ENCODE data around the gene RARA.

DNA sequence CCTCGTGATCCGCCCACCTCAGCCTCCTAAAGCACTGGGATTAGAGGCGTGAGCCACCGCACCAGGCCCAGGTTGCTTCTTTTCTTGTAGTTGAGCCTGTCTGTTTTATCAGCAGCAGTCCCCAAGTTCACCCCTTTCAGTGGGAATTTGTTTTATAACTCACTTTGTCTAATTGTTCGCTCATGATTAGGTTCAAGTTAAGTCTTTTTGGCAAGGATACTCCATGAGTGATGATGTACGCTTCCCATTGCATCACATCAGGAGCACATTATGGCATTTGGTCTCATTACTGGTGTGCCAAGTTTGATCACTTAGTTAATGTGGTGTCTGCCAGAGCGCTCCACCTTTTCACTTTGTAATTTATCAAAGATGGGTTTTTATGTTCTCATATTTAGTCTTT lies 70.0 kb downstream of the RARA start:
- no peak for TF ChIP-seq POLR2A (IDR thresholded peaks at IDR 0.05; ENCODE audit: borderline replicate concordance, extremely low read depth, insufficient read depth, insufficient read length)
- TF ChIP-seq, protein P1, sequence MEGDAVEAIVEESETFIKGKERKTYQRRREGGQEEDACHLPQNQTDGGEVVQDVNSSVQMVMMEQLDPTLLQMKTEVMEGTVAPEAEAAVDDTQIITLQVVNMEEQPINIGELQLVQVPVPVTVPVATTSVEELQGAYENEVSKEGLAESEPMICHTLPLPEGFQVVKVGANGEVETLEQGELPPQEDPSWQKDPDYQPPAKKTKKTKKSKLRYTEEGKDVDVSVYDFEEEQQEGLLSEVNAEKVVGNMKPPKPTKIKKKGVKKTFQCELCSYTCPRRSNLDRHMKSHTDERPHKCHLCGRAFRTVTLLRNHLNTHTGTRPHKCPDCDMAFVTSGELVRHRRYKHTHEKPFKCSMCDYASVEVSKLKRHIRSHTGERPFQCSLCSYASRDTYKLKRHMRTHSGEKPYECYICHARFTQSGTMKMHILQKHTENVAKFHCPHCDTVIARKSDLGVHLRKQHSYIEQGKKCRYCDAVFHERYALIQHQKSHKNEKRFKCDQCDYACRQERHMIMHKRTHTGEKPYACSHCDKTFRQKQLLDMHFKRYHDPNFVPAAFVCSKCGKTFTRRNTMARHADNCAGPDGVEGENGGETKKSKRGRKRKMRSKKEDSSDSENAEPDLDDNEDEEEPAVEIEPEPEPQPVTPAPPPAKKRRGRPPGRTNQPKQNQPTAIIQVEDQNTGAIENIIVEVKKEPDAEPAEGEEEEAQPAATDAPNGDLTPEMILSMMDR (IDR thresholded peaks at IDR 0.05 in 2 of 3, conservative IDR thresholded peaks at IDR 0.05 in 1 of 3; ENCODE audit: borderline replicate concordance in 1 of 3, insufficient read depth in 1 of 3, low read depth in 2 of 3, low read length in 2 of 3): no peak
- TF ChIP-seq, protein P2, sequence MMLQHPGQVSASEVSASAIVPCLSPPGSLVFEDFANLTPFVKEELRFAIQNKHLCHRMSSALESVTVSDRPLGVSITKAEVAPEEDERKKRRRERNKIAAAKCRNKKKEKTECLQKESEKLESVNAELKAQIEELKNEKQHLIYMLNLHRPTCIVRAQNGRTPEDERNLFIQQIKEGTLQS (IDR thresholded peaks at IDR 0.05): no peak
- TF ChIP-seq EZH2 (IDR thresholded peaks at IDR 0.05): no peak
- no peak for TF ChIP-seq JUND (IDR thresholded peaks at IDR 0.05)
- TF ChIP-seq YY1 (IDR thresholded peaks at IDR 0.05; ENCODE audit: extremely low read depth, insufficient replicate concordance, low read depth, low read length): no peak
- no peak for TF ChIP-seq EZH2phosphoT487 (IDR thresholded peaks at IDR 0.05; ENCODE audit: borderline replicate concordance)
- TF ChIP-seq, protein P3, sequence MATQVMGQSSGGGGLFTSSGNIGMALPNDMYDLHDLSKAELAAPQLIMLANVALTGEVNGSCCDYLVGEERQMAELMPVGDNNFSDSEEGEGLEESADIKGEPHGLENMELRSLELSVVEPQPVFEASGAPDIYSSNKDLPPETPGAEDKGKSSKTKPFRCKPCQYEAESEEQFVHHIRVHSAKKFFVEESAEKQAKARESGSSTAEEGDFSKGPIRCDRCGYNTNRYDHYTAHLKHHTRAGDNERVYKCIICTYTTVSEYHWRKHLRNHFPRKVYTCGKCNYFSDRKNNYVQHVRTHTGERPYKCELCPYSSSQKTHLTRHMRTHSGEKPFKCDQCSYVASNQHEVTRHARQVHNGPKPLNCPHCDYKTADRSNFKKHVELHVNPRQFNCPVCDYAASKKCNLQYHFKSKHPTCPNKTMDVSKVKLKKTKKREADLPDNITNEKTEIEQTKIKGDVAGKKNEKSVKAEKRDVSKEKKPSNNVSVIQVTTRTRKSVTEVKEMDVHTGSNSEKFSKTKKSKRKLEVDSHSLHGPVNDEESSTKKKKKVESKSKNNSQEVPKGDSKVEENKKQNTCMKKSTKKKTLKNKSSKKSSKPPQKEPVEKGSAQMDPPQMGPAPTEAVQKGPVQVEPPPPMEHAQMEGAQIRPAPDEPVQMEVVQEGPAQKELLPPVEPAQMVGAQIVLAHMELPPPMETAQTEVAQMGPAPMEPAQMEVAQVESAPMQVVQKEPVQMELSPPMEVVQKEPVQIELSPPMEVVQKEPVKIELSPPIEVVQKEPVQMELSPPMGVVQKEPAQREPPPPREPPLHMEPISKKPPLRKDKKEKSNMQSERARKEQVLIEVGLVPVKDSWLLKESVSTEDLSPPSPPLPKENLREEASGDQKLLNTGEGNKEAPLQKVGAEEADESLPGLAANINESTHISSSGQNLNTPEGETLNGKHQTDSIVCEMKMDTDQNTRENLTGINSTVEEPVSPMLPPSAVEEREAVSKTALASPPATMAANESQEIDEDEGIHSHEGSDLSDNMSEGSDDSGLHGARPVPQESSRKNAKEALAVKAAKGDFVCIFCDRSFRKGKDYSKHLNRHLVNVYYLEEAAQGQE (IDR thresholded peaks at IDR 0.05; ENCODE audit: low read depth): no peak

Data from HCT116 (cell line).